Skeletal muscle tissue (tissue), 4 donors: ENCODE results near the gene ZNF682. TPM values are rescaled to one million over a fixed set of nuclear protein-coding genes. Genes with fewer than 3 reads are reported as not detected.
"Not testable (repeated sequence)": the region's sequence is repeated elsewhere in the genome, so short reads cannot be mapped to it uniquely, and the experiment has no call there.

Source experiments
- H3K27ac ChIP-seq: one replicate; pipeline ENCODE4 v1.7.0; 2013; ENCODE audit warnings: mild to moderate bottlenecking, low read depth, low read length, inconsistent platforms
- H3K27me3 ChIP-seq, 3 donors: one replicate each; pipeline ENCODE4 v1.7.0; 2013; ENCODE audit warnings: low read length in 3 of 3; ENCODE audit not compliant: control insufficient read depth in 3 of 3, insufficient read depth in 3 of 3
- H3K36me3 ChIP-seq, 3 donors: one replicate each; pipeline ENCODE4 v1.7.0; 2013; ENCODE audit warnings: low read length in 3 of 3; ENCODE audit not compliant: control insufficient read depth in 3 of 3, insufficient read depth in 3 of 3
- H3K4me1 ChIP-seq, 3 donors: one replicate each; pipeline ENCODE4 v1.7.0; 2013; ENCODE audit warnings: low read length in 3 of 3, mild to moderate bottlenecking in 3 of 3; ENCODE audit not compliant: control insufficient read depth in 3 of 3, insufficient read depth in 3 of 3
- H3K4me3 ChIP-seq, 3 donors: one replicate each; pipeline ENCODE4 v1.7.0; 2013; ENCODE audit warnings: low read length in 3 of 3
- H3K9ac ChIP-seq, 3 donors: one replicate each; pipeline ENCODE4 v1.7.0; 2013; ENCODE audit warnings: low read length in 3 of 3, mild to moderate bottlenecking in 3 of 3, moderate library complexity in 2 of 3, low read depth in 1 of 3
- H3K9me3 ChIP-seq, 3 donors: one replicate each; pipeline ENCODE4 v1.7.0; 2013; ENCODE audit warnings: low read length in 3 of 3; ENCODE audit not compliant: control insufficient read depth in 3 of 3
- total RNA-seq: library from RNA; depleted of rRNA; stranded (reverse); fragments of >200 nt; gene quantifications from one replicate; pipeline ENCODE4 v1.2.3, GENCODE V29; 2014
- donor health status: Osteomylitis.

Gene ZNF682
- total RNA-seq, 1 donor from 2014 or later = 2.6 TPM

DNA sequence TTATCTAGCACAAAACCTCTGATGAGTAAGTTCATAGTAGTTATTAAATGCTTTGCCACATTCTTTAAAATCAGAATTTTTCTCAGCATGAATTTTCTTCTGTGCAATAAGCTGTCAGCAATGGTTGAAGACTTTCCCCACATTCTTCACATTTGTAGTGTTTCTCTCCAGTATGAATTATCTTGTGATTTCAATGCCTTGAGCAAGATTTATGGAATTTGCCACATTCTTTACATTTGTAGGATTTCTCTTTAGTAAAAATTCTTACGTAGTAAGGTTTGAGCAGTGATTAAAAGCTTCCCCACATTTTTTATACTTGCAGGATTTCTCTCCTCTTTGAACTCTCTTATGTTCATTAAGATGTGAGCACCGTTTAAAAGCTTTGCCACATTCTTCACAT lies 33.6 kb downstream of the ZNF682 start:
- Histone ChIP-seq H3K27ac (no peak overlapping the region), H3K27me3 (no peaks in the 10 kb centered on the region), H3K4me3 (no peak overlapping the region), H3K36me3 (peaks cover 3 to 25% (median 19%) of the 10 kb centered on the region in 3 donors), H3K9ac (no peak overlapping the region), H3K4me1 (no peaks in the 10 kb centered on the region), H3K9me3 (peaks cover 5 to 14% (median 9%) of the 10 kb centered on the region in 3 donors)

DNA sequence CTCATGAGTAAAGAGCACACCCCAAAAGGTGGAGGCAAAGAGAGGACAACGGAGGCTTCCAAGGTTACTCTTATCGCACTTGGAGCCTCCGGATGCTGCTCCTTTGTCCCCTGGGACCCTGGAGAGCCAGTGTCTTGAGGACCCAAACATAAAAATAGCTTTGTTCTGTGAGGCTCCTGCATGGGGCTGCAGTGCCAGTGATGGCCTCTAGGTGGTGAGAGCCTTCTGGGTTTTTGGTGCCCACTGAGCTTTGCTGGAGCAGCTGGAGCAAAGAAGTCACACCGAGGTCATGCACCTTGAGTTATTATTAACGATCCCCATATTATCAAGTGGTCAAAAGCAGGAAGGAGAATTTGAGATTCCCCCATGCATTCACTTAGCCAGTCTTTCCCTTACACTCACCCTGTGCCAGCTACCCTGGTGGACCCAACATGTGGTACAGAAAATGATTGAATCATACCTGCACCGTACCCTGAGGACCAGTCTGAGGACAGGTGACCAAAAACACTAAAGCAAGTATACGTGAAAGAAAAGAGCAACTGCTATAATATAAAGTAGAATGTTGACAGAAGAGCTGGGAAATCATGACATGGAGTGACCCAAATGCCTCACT lies 41.5 kb downstream of the ZNF682 start:
- no peaks in the 10 kb centered on the region for H3K4me1 ChIP-seq
- no peaks in the 10 kb centered on the region for H3K36me3 ChIP-seq
- H3K9me3 ChIP-seq = peaks cover 0 to 2% (median 0%) of the 10 kb centered on the region in 3 donors
- H3K27ac ChIP-seq = no peak overlapping the region
- H3K9ac ChIP-seq = no peak overlapping the region
- H3K4me3 ChIP-seq = no peak overlapping the region
- H3K27me3 ChIP-seq = no peaks in the 10 kb centered on the region

GRCh38 chr19:19966862-19967261 lies 72.4 kb downstream of the ZNF682 start:
- Histone ChIP-seq H3K4me1 (no peaks in the 10 kb centered on the region), H3K36me3 (no peaks in the 10 kb centered on the region), H3K27ac (no peak overlapping the region), H3K4me3 (no peak overlapping the region), H3K9me3 (peaks cover 0 to 5% (median 4%) of the 10 kb centered on the region in 3 donors), H3K9ac (no peak overlapping the region), H3K27me3 (no peaks in the 10 kb centered on the region)

- H3K36me3 ChIP-seq, H3K27ac ChIP-seq, H3K4me1 ChIP-seq, H3K9me3 ChIP-seq, H3K27me3 ChIP-seq, H3K9ac ChIP-seq, H3K4me3 ChIP-seq: not testable (repeated sequence)
Measured at GRCh38 chr19:19966126-19966525, 73.2 kb downstream of the ZNF682 start.

- Histone ChIP-seq H3K4me1 (no peaks in the 10 kb centered on the region), H3K27ac (no peak overlapping the region), H3K9me3 (peaks cover 0 to 5% (median 4%) of the 10 kb centered on the region in 3 donors), H3K4me3 (no peak overlapping the region), H3K27me3 (no peaks in the 10 kb centered on the region), H3K9ac (no peak overlapping the region), H3K36me3 (no peaks in the 10 kb centered on the region)
Measured at GRCh38 chr19:19964416-19964815, 74.9 kb downstream of the ZNF682 start.

GRCh38 chr19:19959151-19959799 lies 80.0 kb downstream of the ZNF682 start:
- H3K9ac ChIP-seq, H3K9me3 ChIP-seq, H3K36me3 ChIP-seq, H3K4me3 ChIP-seq, H3K27me3 ChIP-seq, H3K4me1 ChIP-seq, H3K27ac ChIP-seq: not testable (repeated sequence)

- H3K27me3 ChIP-seq, H3K4me3 ChIP-seq, H3K9ac ChIP-seq, H3K4me1 ChIP-seq, H3K9me3 ChIP-seq, H3K27ac ChIP-seq, H3K36me3 ChIP-seq: not testable (repeated sequence)
Measured at GRCh38 chr19:19957766-19958165, 81.5 kb downstream of the ZNF682 start.

- Histone ChIP-seq H3K4me3 (no peak overlapping the region), H3K27ac (no peak overlapping the region), H3K27me3 (peaks cover 0 to 3% (median 2%) of the 10 kb centered on the region in 3 donors), H3K9me3 (no peaks in the 10 kb centered on the region), H3K36me3 (no peaks in the 10 kb centered on the region), H3K4me1 (peaks cover 0 to 2% (median 2%) of the 10 kb centered on the region in 3 donors), H3K9ac (no peak overlapping the region)
Measured at GRCh38 chr19:19956434-19957075, 82.8 kb downstream of the ZNF682 start.

- Histone ChIP-seq H3K27me3 (peaks cover 0 to 3% (median 2%) of the 10 kb centered on the region in 3 donors), H3K9me3 (no peaks in the 10 kb centered on the region), H3K4me3 (no peak overlapping the region), H3K9ac (no peak overlapping the region), H3K36me3 (no peaks in the 10 kb centered on the region), H3K4me1 (peaks cover 0 to 2% (median 2%) of the 10 kb centered on the region in 3 donors), H3K27ac (no peak overlapping the region)
Measured at GRCh38 chr19:19955208-19955607, 84.1 kb downstream of the ZNF682 start.
